Neural crest cell (in vitro differentiated cells): ENCODE data around the gene RRN3. TPM values are rescaled to one million over a fixed set of nuclear protein-coding genes. Genes with fewer than 3 reads are reported as not detected.
"Not testable (repeated sequence)": the region's sequence is repeated elsewhere in the genome, so short reads cannot be mapped to it uniquely, and the experiment has no call there.

ENCODE experiments used
- DNase-seq: peaks from one replicate; pipeline ENCODE4 v3.0.0; 2021; ENCODE audit warnings: low read depth, mixed read lengths, low spot score
- H3K27ac Mint-ChIP-seq: one replicate; pipeline ENCODE4 v1.8.0; 2021; ENCODE audit warnings: mild to moderate bottlenecking, mixed read lengths; ENCODE audit not compliant: unreplicated experiment
- H3K27me3 Mint-ChIP-seq: 2 replicates; pipeline ENCODE4 v1.8.0; 2021; ENCODE audit warnings: low read depth, mild to moderate bottlenecking, mixed read lengths
- H3K36me3 Mint-ChIP-seq: 2 replicates; pipeline ENCODE4 v1.8.0; 2021; ENCODE audit warnings: low read depth, mild to moderate bottlenecking, mixed read lengths
- H3K4me1 Mint-ChIP-seq: 2 replicates; pipeline ENCODE4 v1.8.0; 2021; ENCODE audit warnings: mixed read lengths
- H3K4me3 Mint-ChIP-seq: one replicate; pipeline ENCODE4 v1.8.0; 2021; ENCODE audit warnings: mild to moderate bottlenecking, mixed read lengths
- H3K9me3 Mint-ChIP-seq: 2 replicates; pipeline ENCODE4 v1.8.0; 2021; ENCODE audit warnings: mixed read lengths
- total RNA-seq: library from RNA; stranded (reverse); gene quantifications from 2 replicates; pipeline ENCODE4 v1.2.1, GENCODE V29; 2021
- TF ChIP-seq, protein P1 (sequence below): fragments of 200-600 bp; sonication (generic); conservative IDR thresholded peaks from 2 replicates; pipeline ENCODE4 v1.5.0; 2021; ENCODE audit warnings: antibody characterized with exemption, mild to moderate bottlenecking

RRN3 gene
- total RNA-seq, 1 donor from 2014 or later = 30.7 TPM

DNA sequence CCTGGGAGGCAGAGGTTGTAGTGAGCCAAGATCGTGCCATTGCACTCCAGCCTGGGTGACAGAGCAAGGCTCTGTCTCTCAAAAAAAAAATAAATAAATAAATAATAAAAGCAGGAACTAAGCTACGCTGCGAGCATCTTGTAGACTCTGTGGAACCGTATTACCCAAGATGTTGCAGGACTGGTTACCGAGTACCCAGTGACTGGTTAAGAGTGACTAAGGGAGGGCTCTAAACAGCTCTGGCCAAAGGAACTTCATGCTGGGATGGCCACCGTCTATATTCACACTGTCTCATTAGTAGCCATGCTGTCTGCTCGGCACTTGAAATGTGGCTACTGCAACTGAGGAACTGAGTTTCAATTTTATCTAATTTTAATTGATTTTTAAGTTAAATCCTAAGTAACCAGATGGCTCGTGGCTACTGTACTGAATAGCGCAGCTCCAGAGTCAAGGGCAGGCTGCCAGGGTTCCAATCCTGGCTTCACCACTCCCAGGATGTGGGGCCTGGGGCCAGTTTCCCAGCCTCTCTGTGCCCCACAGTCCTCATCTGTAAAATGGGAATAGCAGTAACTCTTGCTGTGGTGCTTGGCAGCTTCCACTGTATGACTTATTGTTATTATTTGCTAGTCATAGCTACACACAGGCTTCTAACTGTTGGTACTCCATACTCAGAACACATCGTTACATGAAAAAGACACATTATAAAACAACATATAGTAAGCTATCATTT lies 41.2 kb downstream of the RRN3 start:
- H3K27ac Mint-ChIP-seq = no peak overlapping the region

DNA sequence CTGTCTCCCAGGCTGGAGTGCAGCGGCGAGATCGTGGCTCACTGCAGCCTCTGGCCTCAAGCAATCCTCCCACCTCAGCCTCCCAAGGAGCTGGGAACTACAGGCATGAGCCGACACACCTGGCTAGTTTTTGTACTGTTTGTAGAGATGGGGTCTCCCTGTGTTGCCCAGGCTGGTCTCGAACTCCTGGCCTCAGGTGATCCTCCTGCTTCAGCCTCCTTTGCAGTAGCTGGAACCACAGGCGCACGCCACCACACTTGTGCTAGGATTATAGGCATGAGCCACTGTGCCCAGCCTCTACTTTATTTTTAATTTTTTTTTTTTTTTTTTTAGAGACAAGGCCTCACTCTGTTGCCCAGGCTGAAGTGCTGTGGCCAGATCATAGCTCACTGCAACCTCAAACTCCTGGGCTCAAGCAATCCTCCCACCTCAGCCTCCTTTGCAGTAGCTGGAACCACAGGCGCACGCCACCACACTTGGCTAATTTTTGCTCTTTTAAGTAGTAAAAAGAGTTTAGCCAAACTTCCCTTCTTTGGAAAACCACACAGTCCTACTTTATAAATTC lies 42.6 kb downstream of the RRN3 start:
- TF ChIP-seq, protein P1, sequence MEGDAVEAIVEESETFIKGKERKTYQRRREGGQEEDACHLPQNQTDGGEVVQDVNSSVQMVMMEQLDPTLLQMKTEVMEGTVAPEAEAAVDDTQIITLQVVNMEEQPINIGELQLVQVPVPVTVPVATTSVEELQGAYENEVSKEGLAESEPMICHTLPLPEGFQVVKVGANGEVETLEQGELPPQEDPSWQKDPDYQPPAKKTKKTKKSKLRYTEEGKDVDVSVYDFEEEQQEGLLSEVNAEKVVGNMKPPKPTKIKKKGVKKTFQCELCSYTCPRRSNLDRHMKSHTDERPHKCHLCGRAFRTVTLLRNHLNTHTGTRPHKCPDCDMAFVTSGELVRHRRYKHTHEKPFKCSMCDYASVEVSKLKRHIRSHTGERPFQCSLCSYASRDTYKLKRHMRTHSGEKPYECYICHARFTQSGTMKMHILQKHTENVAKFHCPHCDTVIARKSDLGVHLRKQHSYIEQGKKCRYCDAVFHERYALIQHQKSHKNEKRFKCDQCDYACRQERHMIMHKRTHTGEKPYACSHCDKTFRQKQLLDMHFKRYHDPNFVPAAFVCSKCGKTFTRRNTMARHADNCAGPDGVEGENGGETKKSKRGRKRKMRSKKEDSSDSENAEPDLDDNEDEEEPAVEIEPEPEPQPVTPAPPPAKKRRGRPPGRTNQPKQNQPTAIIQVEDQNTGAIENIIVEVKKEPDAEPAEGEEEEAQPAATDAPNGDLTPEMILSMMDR = no peak
- Mint-ChIP-seq H3K9me3 (no peaks in the 10 kb centered on the region), H3K4me3 (peak overlapping the region; percentile 2), H3K36me3 (peaks cover 7% of the 10 kb centered on the region), H3K27me3 (no peaks in the 10 kb centered on the region), H3K27ac (no peak overlapping the region), H3K4me1 (peaks cover 17% of the 10 kb centered on the region)
- DNase-seq = no peak

More for the DNA sequence above, 41.2 kb downstream of the RRN3 start:
- no peak overlapping the region for H3K4me3 Mint-ChIP-seq
- no peaks in the 10 kb centered on the region for H3K36me3 Mint-ChIP-seq
- DNase-seq = no peak
- H3K4me1 Mint-ChIP-seq = peaks cover 17% of the 10 kb centered on the region
- TF ChIP-seq, protein P1 = no peak
- H3K27me3 Mint-ChIP-seq = no peaks in the 10 kb centered on the region
- H3K9me3 Mint-ChIP-seq = no peaks in the 10 kb centered on the region

DNA sequence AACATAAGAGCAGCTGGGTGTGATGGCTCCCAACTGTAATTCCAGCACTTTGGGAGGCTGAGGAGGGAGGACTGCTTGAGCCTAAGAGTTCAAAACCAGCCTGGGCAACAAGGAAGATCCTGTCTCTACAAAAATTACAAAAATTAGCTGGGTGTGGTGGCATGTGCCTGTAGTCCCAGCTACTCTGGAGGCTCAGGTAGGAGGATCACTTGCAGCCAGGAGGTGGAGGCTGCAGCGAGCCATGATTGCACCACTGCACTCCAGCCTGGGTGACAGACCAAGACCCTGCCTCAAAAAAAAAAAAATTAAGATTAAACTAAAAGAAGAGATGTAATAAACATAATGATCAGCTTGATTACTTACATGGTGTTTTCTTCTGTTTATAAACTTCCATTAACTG lies 43.6 kb downstream of the RRN3 start:
- not testable (repeated sequence) for H3K4me3 Mint-ChIP-seq, H3K27me3 Mint-ChIP-seq, H3K9me3 Mint-ChIP-seq, DNase-seq, H3K27ac Mint-ChIP-seq
- peaks cover 12% of the 10 kb centered on the region for H3K36me3 Mint-ChIP-seq
- peaks cover 13% of the 10 kb centered on the region for H3K4me1 Mint-ChIP-seq

DNA sequence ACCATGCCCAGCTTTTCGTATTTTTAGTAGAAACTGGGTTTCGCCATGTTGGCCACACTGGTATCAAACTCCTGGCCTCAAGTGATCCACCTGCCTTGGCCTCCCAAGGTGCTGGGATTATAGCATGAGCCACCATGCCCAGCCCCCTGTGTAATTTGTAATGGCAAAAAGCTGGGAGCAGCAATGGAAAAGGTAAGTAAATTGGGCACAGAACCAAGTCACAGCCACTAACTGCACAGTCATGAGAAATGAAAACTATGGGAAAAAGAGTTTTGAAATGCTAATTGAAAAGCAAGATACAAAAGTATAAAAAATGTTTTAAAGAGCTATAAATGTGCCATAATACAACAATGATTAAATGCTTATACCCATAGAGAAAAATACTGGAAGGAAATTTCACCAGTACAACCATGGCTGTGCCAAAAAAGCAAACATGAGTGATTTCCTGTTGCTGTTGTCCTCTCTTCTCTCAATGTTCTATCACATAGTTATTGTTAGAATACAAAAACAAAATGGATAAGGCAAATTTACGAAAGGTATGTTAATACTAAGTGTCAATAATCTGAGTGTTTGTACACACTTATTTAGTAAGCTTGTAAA lies 44.4 kb downstream of the RRN3 start:
- Mint-ChIP-seq H3K4me3 (no peak overlapping the region), H3K4me1 (peaks cover 9% of the 10 kb centered on the region), H3K27ac (no peak overlapping the region), H3K27me3 (no peaks in the 10 kb centered on the region), H3K36me3 (peaks cover 12% of the 10 kb centered on the region), H3K9me3 (no peaks in the 10 kb centered on the region)
- TF ChIP-seq, protein P1 = no peak
- no peak for DNase-seq

DNA sequence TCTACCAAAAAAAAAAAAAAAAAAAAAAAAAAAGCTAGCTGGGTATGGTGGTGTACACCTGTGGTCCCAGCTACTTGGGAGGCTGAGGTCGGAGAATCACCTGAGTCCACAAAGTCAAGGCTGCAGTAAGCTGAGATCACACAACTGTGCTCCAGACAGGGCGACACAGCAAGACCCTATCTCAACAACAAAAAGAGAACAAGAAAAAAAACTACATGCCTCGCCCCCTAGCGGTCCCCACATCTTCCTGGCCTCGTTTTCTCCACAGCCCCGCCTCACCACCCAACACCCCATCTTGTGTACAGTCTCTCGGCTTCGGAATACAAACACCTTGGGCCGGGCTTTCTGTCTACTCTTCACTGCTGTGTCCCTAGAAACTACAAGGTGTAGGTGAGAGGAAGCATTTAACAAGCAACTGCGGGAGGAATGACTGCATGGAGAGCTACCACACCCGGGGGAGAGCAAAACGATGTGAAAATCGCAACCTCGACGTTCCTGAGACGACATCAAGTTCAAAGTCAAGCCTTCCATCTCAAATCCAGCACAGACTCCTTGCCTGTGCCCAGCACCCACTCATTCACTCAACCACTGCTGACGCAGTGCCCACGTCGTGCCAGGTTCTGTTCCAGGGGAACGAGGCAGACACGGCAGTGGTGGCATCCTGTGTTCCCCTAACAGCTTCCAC lies 47.2 kb downstream of the RRN3 start:
- H3K27ac Mint-ChIP-seq = no peak overlapping the region
- H3K9me3 Mint-ChIP-seq = no peaks in the 10 kb centered on the region
- DNase-seq = no peak
- TF ChIP-seq, protein P1 = no peak
- H3K27me3 Mint-ChIP-seq = no peaks in the 10 kb centered on the region
- H3K36me3 Mint-ChIP-seq = peaks cover 12% of the 10 kb centered on the region
- no peak overlapping the region for H3K4me3 Mint-ChIP-seq
- no peaks in the 10 kb centered on the region for H3K4me1 Mint-ChIP-seq

DNA sequence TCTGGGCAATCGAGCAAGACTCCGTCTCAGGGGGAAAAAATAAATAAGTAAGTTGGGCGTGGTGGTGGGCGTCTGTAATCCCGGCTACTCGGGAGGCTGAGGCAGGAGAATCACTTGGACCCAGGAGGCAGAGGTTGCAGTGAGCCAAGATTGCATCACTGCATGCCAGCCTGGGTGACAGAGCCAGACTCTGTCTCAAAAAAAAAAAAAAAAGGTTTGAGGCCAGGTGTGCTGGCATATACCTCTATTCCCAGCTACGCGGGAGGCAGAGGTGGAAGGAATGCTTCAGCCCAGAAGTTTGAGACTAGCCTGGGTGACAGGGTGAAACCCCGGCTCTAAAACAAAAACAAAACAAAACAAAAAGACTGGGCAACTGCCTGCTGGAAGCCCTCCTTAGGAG lies 48.8 kb downstream of the RRN3 start:
- H3K4me3 Mint-ChIP-seq, H3K27ac Mint-ChIP-seq, H3K9me3 Mint-ChIP-seq, DNase-seq, H3K27me3 Mint-ChIP-seq, H3K4me1 Mint-ChIP-seq: not testable (repeated sequence)
- peaks cover 12% of the 10 kb centered on the region for H3K36me3 Mint-ChIP-seq
